GM10266 (cell line): ENCODE data around the gene GRM5.

ENCODE experiments used
- DNase-seq: peaks from one replicate; pipeline ENCODE4 v3.0.0; 2012; ENCODE audit errors: extremely low spot score
- CTCF ChIP-seq: IDR thresholded peaks from 2 replicates; pipeline ENCODE4 v1.5.1; 2012; ENCODE audit warnings: mild to moderate bottlenecking, low read depth; ENCODE audit not compliant: control insufficient read depth, insufficient read depth; ENCODE audit errors: missing control alignments

GRM5 gene

GRCh38 chr11:88815505-88815904, 250.3 kb downstream of the GRM5 start:
- TF ChIP-seq CTCF, result no peak
- DNase-seq, result no peak

GRCh38 chr11:88814076-88814475, 251.7 kb downstream of the GRM5 start:
- no peak for TF ChIP-seq CTCF
- DNase-seq, result peak; percentile 15

GRCh38 chr11:88813233-88813915, 252.4 kb downstream of the GRM5 start:
- TF ChIP-seq CTCF, result no peak
- peak; percentile 34 for DNase-seq

- DNase-seq, result no peak
Measured at GRCh38 chr11:88810420-88811097, 255.2 kb downstream of the GRM5 start.

GRCh38 chr11:88809126-88809525, 256.7 kb downstream of the GRM5 start:
- TF ChIP-seq CTCF, result no peak
- no peak for DNase-seq

More at GRCh38 chr11:88810420-88811097, 255.2 kb downstream of the GRM5 start:
- TF ChIP-seq CTCF, result no peak

- no peak for DNase-seq
- no peak for TF ChIP-seq CTCF
Measured at GRCh38 chr11:88807349-88807748, 258.4 kb downstream of the GRM5 start.

- DNase-seq, result peak; percentile 5
- no peak for TF ChIP-seq CTCF
Measured at GRCh38 chr11:88806410-88806809, 259.4 kb downstream of the GRM5 start.
